Neural progenitor cell (in vitro differentiated cells): ENCODE results near the gene ARHGAP19. TPM values are rescaled to one million over a fixed set of nuclear protein-coding genes. Genes with fewer than 3 reads are reported as not detected.

Experiments
- DNase-seq: peaks from one replicate; pipeline ENCODE4 v3.0.0-alpha.2; 2016; ENCODE audit warnings: low spot score
- H2AFZ ChIP-seq: fragments of 200-600 bp; sonication (generic); replicated peaks from 2 replicates; pipeline ENCODE4 v1.6.1; 2016; ENCODE audit warnings: antibody characterized with exemption
- H3F3A ChIP-seq: fragments of 200-600 bp; sonication (generic); 2 replicates; pipeline ENCODE4 v1.6.1; 2016; ENCODE audit warnings: antibody characterized with exemption, low read depth
- H3K27ac ChIP-seq: fragments of 200-600 bp; sonication (generic); 2 replicates; pipeline ENCODE4 v1.5.1; 2016; ENCODE audit warnings: mild to moderate bottlenecking
- H3K27me3 ChIP-seq: fragments of 200-600 bp; sonication (generic); 2 replicates; pipeline ENCODE4 v1.6.1; 2016; ENCODE audit warnings: mild to moderate bottlenecking, moderate library complexity
- H3K36me3 ChIP-seq: fragments of 200-600 bp; sonication (generic); 2 replicates; pipeline ENCODE4 v1.5.1; 2016
- H3K4me1 ChIP-seq: fragments of 200-600 bp; sonication (generic); 2 replicates; pipeline ENCODE4 v1.6.1; 2016; ENCODE audit warnings: mixed run types
- H3K4me2 ChIP-seq: fragments of 200-600 bp; sonication (generic); 2 replicates; pipeline ENCODE4 v1.6.1; 2016
- H3K4me3 ChIP-seq: fragments of 200-600 bp; sonication (generic); 2 replicates; pipeline ENCODE4 v1.5.1; 2016
- H3K79me2 ChIP-seq: fragments of 200-600 bp; sonication (generic); 2 replicates; pipeline ENCODE4 v1.6.1; 2016; ENCODE audit warnings: low read depth
- H3K9ac ChIP-seq: fragments of 200-600 bp; sonication (generic); 2 replicates; pipeline ENCODE4 v1.6.1; 2016
- H3K9me3 ChIP-seq: fragments of 200-600 bp; sonication (generic); 2 replicates; pipeline ENCODE4 v1.5.1; 2016; ENCODE audit warnings: low read depth
- H4K20me1 ChIP-seq: fragments of 200-600 bp; sonication (generic); 2 replicates; pipeline ENCODE4 v1.6.1; 2016; ENCODE audit warnings: low read depth
- H3K27ac Mint-ChIP-seq: 3 replicates; pipeline ENCODE4 v1.8.0; 2021; ENCODE audit warnings: mixed read lengths
- H3K27me3 Mint-ChIP-seq: 2 replicates; pipeline ENCODE4 v1.8.0; 2022; ENCODE audit warnings: low read depth, mild to moderate bottlenecking, inconsistent platforms, moderate library complexity, mixed read lengths; ENCODE audit not compliant: insufficient read depth
- H3K36me3 Mint-ChIP-seq: 3 replicates; pipeline ENCODE4 v1.8.0; 2021; ENCODE audit warnings: mixed read lengths
- H3K4me1 Mint-ChIP-seq: 3 replicates; pipeline ENCODE4 v1.8.0; 2021; ENCODE audit warnings: mixed read lengths
- H3K4me3 Mint-ChIP-seq: 3 replicates; pipeline ENCODE4 v1.8.0; 2021; ENCODE audit warnings: mild to moderate bottlenecking, moderate library complexity, mixed read lengths
- H3K9me3 Mint-ChIP-seq: 3 replicates; pipeline ENCODE4 v1.8.0; 2020; ENCODE audit warnings: mixed read lengths
- EZH2 ChIP-seq: fragments of 200-600 bp; sonication (generic); IDR thresholded peaks from 2 replicates; pipeline ENCODE4 v1.6.1; 2017; ENCODE audit warnings: antibody characterized with exemption, mild to moderate bottlenecking, moderate library complexity
- EZH2phosphoT487 ChIP-seq: fragments of 200-600 bp; sonication (generic); IDR thresholded peaks from 2 replicates; pipeline ENCODE4 v1.6.1; 2017; ENCODE audit warnings: antibody characterized with exemption
- total RNA-seq: library from RNA; depleted of rRNA; stranded (reverse); fragments of >200 nt; gene quantifications from 2 replicates; pipeline ENCODE4 v1.2.3, GENCODE V29; 2015; ENCODE audit warnings: low replicate concordance
- TF ChIP-seq, protein P1 (sequence below): fragments of 200-600 bp; sonication (generic); IDR thresholded peaks from 2 replicates; pipeline ENCODE4 v1.5.1; 2017; ENCODE audit warnings: antibody characterized with exemption, mild to moderate bottlenecking

The ARHGAP19 gene
- total RNA-seq, 1 donor from 2014 or later, result 88.8 TPM

DNA sequence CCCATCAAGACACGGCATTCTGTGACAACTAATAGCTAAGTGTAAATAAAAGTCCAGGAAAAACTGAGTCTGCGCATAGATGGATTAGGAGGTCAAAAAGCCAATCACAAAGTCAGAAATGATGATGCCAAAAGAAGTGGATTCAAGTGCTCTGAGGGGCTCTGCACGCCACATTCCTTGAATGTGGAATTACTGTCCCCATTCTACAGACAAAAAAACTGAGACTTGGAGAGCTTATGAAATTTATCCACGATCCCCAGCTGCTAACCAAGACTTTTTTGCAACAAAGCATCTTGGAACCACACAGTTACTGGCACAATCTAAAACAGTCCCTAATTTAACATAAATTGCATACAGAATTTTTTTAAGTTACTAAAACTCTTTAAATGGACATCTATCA, 57.1 kb downstream of the ARHGAP19 start:
- H3K4me1 Mint-ChIP-seq, result no peaks in the 10 kb centered on the region
- Histone ChIP-seq H3K9ac (no peak overlapping the region), H3K9me3 (no peaks in the 10 kb centered on the region), H3K27me3 (no peaks in the 10 kb centered on the region), H3K4me1 (no peaks in the 10 kb centered on the region), H2AFZ (no peak overlapping the region), H3F3A (peaks cover 13% of the 10 kb centered on the region), H3K4me3 (no peak overlapping the region), H3K4me2 (no peak overlapping the region), H3K36me3 (no peaks in the 10 kb centered on the region), H3K79me2 (no peaks in the 10 kb centered on the region), H3K27ac (no peak overlapping the region), H4K20me1 (peaks cover 3% of the 10 kb centered on the region)
- H3K27me3 Mint-ChIP-seq, result no peaks in the 10 kb centered on the region
- TF ChIP-seq EZH2phosphoT487 (no peak), EZH2 (no peak)
- TF ChIP-seq, protein P1, sequence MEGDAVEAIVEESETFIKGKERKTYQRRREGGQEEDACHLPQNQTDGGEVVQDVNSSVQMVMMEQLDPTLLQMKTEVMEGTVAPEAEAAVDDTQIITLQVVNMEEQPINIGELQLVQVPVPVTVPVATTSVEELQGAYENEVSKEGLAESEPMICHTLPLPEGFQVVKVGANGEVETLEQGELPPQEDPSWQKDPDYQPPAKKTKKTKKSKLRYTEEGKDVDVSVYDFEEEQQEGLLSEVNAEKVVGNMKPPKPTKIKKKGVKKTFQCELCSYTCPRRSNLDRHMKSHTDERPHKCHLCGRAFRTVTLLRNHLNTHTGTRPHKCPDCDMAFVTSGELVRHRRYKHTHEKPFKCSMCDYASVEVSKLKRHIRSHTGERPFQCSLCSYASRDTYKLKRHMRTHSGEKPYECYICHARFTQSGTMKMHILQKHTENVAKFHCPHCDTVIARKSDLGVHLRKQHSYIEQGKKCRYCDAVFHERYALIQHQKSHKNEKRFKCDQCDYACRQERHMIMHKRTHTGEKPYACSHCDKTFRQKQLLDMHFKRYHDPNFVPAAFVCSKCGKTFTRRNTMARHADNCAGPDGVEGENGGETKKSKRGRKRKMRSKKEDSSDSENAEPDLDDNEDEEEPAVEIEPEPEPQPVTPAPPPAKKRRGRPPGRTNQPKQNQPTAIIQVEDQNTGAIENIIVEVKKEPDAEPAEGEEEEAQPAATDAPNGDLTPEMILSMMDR, result no peak
- H3K9me3 Mint-ChIP-seq, result no peaks in the 10 kb centered on the region
- H3K27ac Mint-ChIP-seq, result no peak overlapping the region
- peaks cover 8% of the 10 kb centered on the region for H3K36me3 Mint-ChIP-seq
- no peak overlapping the region for H3K4me3 Mint-ChIP-seq
- no peak for DNase-seq

DNA sequence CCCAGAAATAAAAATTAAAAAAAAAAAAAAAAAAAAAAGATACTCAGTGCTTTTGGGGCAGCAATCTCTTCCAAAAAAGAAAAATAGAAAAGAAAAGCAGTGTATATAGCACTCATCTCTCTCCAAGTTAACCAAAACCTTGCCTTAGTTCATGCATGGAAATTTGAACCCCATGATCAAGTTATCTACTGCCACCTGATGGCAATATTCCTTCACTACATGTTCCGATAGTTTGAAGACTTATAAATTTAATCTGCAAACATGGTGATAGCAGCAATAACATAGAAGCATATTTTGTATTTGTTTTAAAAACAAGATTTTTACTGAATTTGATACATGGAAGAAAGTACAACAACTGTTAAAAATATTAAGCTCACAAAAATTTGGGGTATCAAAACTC, 58.0 kb downstream of the ARHGAP19 start:
- no peaks in the 10 kb centered on the region for H3K4me1 Mint-ChIP-seq
- Histone ChIP-seq H3K27me3 (no peaks in the 10 kb centered on the region), H3K9me3 (no peaks in the 10 kb centered on the region), H3K27ac (no peak overlapping the region), H3K4me3 (no peak overlapping the region), H3K79me2 (no peaks in the 10 kb centered on the region), H3K4me1 (no peaks in the 10 kb centered on the region), H3K4me2 (peak overlapping the region; percentile 2), H4K20me1 (peaks cover 3% of the 10 kb centered on the region), H3K9ac (no peak overlapping the region), H2AFZ (no peak overlapping the region), H3K36me3 (no peaks in the 10 kb centered on the region), H3F3A (peaks cover 13% of the 10 kb centered on the region)
- TF ChIP-seq EZH2 (no peak), EZH2phosphoT487 (no peak)
- TF ChIP-seq, protein P1, result peak; percentile 71
- H3K4me3 Mint-ChIP-seq, result no peak overlapping the region
- H3K36me3 Mint-ChIP-seq, result peaks cover 8% of the 10 kb centered on the region
- no peaks in the 10 kb centered on the region for H3K9me3 Mint-ChIP-seq
- DNase-seq, result peak; percentile 39
- H3K27me3 Mint-ChIP-seq, result no peaks in the 10 kb centered on the region
- no peak overlapping the region for H3K27ac Mint-ChIP-seq

DNA sequence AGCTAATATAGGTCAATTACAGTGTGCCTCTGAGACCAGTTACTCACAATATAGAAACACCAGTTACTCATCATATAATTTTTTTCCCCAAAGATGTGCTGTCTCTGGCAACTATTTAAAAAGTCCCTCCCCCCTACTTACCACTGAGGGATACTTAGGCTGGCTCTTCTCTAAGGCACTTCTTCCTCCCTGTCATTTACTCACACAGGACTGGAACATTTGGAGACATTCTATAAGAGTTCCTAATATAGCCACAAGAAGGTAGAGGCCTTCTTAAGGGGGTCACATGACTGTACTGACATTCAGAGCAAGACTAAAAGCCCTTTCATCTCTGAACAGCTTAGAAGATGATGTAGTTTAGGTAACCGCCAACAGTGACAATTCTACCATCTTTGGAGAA, 62.3 kb downstream of the ARHGAP19 start:
- Mint-ChIP-seq H3K27ac (no peak overlapping the region), H3K36me3 (peaks cover 19% of the 10 kb centered on the region)

More for the DNA sequence above, 62.3 kb downstream of the ARHGAP19 start:
- Histone ChIP-seq H3K27me3 (no peaks in the 10 kb centered on the region), H3K4me1 (no peaks in the 10 kb centered on the region), H3F3A (peaks cover 7% of the 10 kb centered on the region), H4K20me1 (peaks cover 3% of the 10 kb centered on the region), H3K4me3 (no peak overlapping the region), H3K36me3 (peaks cover 5% of the 10 kb centered on the region), H2AFZ (no peak overlapping the region), H3K4me2 (no peak overlapping the region), H3K9ac (no peak overlapping the region), H3K9me3 (no peaks in the 10 kb centered on the region), H3K27ac (no peak overlapping the region), H3K79me2 (no peaks in the 10 kb centered on the region)
- Mint-ChIP-seq H3K9me3 (no peaks in the 10 kb centered on the region), H3K27me3 (peaks cover 4% of the 10 kb centered on the region), H3K4me1 (no peaks in the 10 kb centered on the region), H3K4me3 (no peak overlapping the region)
- TF ChIP-seq EZH2 (no peak), EZH2phosphoT487 (no peak)
- TF ChIP-seq, protein P1, result no peak
- DNase-seq, result no peak
